Activated T-helper 9 cell treated with anti-CD3 and anti-CD28 coated beads, Interleukin-2, amount 50 U/mL, for 16 hours (primary cell): ENCODE data around the gene ARMH2.
"Not testable (repeated sequence)": the region's sequence is repeated elsewhere in the genome, so short reads cannot be mapped to it uniquely, and the experiment has no call there.

Experiments used
- DNase-seq: peaks from one replicate; pipeline ENCODE4 v3.0.0-alpha.2; 2020; ENCODE audit warnings: low read depth

Gene ARMH2

GRCh38 chr6:24764833-24765828 lies 33.6 kb downstream of the ARMH2 start:
- not testable (repeated sequence) for DNase-seq

- no peak for DNase-seq
Observed at GRCh38 chr6:24763578-24763977, 35.1 kb downstream of the ARMH2 start.

- no peak for DNase-seq
Observed at GRCh38 chr6:24761851-24762250, 36.9 kb downstream of the ARMH2 start.

- DNase-seq, result no peak
Observed at GRCh38 chr6:24761193-24761835, 37.4 kb downstream of the ARMH2 start.

- no peak for DNase-seq
Observed at GRCh38 chr6:24760210-24760609, 38.5 kb downstream of the ARMH2 start.

- DNase-seq, result no peak
Observed at GRCh38 chr6:24759718-24760117, 39.0 kb downstream of the ARMH2 start.

- DNase-seq, result no peak
Observed at GRCh38 chr6:24757611-24758010, 41.1 kb downstream of the ARMH2 start.

GRCh38 chr6:24755279-24755678 lies 43.4 kb downstream of the ARMH2 start:
- no peak for DNase-seq

- not testable (repeated sequence) for DNase-seq
Observed at GRCh38 chr6:24754378-24754777, 44.3 kb downstream of the ARMH2 start.

- DNase-seq, result no peak
Observed at GRCh38 chr6:24753545-24753944, 45.2 kb downstream of the ARMH2 start.

GRCh38 chr6:24752917-24753492 lies 45.7 kb downstream of the ARMH2 start:
- DNase-seq, result no peak

- no peak for DNase-seq
Observed at GRCh38 chr6:24752503-24752902, 46.2 kb downstream of the ARMH2 start.

GRCh38 chr6:24750878-24751277 lies 47.8 kb downstream of the ARMH2 start:
- DNase-seq, result not testable (repeated sequence)

GRCh38 chr6:24749297-24749696 lies 49.4 kb downstream of the ARMH2 start:
- no peak for DNase-seq
